GM18517 (cell line): ENCODE measurements around the gene PIGV.
"Not testable (repeated sequence)": the region's sequence is repeated elsewhere in the genome, so short reads cannot be mapped to it uniquely, and the experiment has no call there.

ENCODE experiments used
- ATAC-seq: cut with Tn5 transposase; IDR thresholded peaks from one replicate; pipeline ENCODE4 v1.9.1; 2021; ENCODE audit warnings: mild to moderate bottlenecking, moderate library complexity; ENCODE audit not compliant: unreplicated experiment

Gene PIGV

DNA sequence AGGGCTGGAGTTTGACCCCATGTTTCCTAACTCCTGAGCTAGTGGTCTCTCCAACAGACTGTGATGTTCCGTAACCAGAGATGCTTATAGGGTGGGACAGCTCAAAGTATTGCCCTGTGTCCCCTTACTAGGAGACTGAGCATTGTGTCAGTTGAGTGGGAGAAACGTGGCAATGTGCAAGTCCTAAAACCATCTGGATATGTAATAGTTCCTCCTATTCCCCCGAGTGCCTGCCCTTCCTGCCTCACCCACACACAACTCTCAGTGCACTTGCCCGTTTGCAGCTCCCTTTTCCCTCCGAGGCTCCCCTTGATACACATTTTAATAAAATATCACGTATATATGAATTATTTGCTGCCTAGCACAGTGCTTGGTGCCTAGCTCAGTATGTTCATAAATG, 3.4 kb downstream of the PIGV start:
- no peak for ATAC-seq

DNA sequence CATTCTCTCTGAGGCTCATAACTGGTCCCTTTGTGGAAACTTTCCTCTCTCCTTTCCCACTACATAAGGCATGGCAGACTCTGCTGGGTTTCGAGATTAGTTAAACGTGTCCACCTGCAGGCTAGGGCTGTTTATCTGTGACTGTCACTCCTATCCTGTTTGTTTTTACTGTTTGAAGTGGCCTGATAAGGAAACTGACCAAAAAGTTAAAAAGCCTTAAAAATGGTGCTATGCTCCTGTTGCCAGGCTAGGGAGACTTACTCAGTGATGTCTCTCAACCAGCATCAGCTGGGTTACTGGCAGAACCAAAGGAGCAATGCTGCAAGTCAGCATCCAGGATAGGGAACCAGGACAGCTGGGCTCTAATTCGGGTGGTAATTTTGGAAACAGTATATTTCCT, 3.9 kb downstream of the PIGV start:
- no peak for ATAC-seq

DNA sequence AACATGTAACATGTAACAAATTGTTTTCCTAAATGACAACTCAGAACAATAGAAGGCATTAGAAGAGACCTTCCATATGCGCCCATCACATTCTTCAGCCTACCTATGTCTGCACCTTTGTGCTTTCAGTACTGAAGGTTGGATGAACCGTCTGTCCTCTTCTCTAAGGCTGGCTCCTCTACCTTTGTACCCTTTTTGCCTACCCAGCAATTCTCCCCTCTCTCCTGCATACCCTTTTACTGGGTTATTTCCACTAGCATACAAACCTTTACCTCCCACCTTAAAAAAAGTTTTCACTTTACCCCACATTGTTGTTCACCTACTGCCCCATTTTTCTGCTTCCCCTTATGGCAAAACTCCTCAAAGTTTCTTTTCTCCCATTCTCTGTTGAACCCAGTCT, 5.2 kb downstream of the PIGV start:
- no peak for ATAC-seq

DNA sequence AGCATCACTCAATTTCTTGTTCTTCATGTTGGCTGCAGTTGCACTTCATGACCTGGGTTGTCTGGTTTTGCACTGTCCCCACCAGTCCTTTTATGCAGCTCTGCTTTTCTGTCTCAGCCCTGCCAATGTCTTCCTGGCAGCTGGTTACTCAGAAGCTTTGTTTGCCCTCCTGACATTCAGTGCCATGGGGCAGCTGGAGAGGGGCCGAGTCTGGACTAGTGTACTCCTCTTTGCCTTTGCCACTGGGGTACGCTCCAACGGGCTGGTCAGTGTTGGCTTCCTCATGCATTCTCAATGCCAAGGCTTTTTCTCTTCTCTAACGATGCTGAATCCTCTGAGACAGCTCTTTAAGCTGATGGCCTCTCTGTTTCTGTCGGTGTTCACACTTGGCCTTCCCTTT, 6.6 kb downstream of the PIGV start:
- ATAC-seq, result no peak

DNA sequence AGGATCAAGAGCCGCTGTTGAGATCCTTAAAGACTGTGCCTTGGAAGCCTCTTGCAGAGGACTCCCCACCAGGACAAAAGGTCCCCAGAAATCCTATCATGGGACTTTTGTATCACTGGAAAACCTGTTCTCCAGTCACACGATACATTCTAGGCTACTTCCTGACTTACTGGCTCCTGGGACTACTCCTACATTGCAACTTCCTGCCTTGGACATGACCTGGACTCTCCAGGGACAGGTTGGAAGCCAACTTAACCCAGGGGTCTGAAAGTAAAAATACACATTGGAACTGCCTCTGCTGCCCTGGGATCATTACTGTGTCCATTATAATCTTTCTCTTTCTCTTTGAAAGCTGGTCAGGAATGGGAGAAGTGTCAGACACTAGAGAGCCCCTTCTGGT, 9.9 kb downstream of the PIGV start:
- ATAC-seq, result no peak

DNA sequence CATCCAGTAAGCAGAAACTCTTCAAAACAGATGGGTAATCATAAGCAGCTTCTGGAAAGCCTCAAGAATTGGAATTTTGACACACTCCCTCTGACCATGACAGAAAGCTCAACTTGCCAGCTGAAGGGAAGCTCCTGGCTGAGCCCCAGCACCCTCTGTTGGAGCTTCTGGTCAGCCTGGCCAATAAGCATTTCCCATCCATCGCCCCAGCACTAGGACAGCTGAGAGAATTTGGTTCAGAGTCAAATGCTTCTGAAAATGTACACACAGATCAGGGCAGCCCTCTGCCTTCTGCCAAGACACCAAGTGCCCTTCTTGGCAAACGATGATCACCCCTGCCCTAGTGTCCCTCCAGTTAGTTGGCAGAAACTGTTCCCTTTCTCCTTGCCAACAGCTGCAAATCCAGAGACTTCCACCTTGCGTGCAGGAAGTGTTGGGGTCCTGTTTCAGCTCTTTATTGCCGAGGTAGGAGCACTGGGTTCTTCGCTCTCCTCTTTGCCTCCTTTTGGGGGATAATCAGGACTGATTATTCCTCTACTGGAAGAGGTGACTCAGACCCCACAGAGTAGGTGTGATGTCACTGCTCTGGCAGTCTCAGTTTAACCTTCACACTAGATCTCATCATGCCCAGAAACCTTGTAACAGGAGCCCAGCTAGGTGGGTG, 11.9 kb downstream of the PIGV start:
- no peak for ATAC-seq

DNA sequence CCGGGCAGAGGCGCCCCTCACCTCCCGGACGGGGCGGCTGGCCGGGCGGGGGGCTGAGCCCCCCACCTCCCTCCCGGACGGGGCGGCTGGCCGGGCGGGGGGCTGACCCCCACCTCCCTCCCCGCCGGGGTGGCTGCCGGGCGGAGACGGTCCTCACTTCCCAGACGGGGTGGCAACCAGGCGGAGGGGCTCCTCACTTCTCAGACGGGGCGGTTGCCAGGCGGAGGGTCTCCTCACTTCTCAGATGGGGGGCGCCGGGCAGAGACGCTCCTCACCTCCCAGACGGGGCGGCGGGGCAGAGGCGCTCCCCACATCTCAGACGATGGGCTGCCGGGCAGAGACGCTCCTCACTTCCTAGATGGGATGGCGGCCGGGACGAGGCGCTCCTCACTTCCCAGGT, 16.2 kb downstream of the PIGV start:
- not testable (repeated sequence) for ATAC-seq

DNA sequence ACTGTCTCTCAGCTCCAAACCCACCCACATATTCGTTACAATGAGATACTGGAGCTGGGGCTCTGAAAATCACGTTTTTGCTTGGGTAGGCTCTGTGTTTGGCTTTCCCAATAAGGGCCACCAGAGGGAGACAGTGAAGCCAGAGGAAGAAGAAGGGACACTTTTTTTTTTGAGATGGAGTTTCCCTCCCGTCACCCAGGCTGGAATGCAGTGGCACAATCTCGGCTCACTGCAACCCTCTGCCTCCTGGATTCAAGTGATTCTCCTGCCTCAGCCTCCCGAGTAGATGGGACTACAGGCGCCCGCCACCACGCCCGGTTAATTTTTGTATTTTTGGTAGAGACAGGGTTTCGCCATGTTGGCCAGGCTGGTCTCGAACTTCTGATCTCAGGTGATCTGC, 22.4 kb downstream of the PIGV start:
- not testable (repeated sequence) for ATAC-seq

DNA sequence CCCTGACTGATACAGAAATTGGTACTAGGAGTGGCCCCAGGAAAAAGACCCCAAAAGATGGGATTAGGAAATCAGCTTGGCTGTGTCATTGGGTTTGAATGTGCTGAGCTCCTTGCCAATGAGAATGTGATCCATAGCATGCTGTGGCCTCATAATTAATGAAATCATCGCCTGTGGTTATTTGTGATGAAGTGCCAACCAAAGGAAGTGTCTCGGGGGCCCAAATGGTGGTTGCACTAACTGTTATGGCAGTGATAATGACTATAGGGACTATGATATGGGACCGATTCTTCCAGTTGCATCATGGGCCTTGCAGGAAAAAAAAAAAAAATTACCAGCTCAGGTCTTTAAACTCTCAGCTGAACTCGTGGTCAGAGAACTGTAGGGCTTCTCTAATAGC, 23.3 kb downstream of the PIGV start:
- no peak for ATAC-seq

DNA sequence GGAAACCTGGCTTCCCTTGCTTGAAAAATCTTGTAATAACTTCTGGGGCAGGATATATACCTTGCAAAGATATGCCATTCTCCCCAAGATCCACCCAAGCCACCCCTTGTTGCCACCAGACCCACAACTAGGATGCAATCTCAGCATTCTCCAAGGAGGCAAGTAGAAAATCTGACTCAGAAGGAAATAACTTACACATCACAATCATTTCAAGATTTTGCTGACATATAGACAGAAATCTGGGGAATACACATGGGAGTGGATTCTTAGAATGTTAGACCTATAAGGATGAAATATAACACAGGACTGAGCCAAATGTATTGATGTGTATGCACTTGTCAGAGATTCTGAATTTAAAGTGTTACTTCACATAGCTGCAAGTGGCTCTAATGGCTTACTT, 24.0 kb downstream of the PIGV start:
- no peak for ATAC-seq

DNA sequence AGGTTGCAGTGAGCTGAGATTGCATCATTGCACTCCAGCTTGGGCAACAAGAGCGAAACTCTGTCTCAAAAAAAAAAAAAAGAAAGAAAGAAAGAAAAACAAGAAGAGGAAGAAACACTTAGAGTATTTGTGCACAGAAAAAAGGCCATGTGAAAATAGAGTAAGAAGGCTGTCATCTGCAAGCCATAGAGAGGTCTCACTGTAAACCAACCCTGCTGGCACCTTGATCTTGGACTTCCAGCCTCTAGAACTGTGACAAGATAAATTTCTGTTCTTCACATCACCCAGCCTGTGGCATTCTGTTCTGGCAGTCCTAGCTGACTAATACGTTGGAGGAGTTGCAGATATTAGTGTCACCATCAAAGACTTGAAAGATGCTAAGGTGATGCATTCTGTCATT, 26.6 kb downstream of the PIGV start:
- ATAC-seq, result no peak

DNA sequence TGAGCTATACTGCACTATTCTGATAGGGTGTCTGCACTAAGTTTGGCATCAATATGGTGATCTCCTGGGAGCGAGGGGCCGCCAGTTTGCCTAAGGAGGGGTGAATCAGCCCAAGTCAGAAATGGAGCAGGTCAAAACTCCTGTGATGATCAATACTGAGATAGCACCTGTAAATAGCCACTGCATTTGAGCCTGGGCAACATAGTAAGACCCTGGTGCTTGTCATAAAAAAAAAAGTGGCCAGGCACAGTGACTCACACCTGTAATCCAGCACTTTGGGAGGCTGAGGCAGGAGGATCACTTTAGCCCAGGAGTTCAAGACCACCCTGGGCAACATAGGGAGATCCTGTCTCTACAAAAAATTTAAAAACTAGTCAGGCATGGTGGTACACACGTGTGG, 27.1 kb downstream of the PIGV start:
- no peak for ATAC-seq

DNA sequence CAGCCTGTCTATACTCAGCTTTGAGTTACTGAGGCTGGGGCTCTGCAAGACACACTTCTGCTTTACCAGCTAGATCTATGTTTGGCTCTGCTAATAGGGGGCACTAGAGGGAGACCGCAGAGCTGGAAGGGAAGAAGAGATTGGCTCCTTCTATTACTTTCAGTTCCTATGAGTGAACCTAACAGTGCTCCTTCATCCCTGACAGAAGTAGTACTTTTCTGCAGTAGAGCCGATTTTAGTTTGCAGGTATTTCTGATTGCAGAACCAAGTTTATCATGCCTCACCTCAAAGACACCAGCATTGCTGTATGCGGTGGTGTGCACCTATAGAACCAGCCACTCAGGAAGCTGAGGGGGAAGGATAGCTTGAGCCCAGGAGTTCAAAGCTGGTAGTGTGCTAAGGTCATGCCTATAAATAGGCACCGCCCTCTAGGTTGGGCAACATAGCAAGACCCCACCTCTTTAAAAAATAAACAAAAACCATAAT, 33.1 kb downstream of the PIGV start:
- ATAC-seq, result peak; percentile 85

DNA sequence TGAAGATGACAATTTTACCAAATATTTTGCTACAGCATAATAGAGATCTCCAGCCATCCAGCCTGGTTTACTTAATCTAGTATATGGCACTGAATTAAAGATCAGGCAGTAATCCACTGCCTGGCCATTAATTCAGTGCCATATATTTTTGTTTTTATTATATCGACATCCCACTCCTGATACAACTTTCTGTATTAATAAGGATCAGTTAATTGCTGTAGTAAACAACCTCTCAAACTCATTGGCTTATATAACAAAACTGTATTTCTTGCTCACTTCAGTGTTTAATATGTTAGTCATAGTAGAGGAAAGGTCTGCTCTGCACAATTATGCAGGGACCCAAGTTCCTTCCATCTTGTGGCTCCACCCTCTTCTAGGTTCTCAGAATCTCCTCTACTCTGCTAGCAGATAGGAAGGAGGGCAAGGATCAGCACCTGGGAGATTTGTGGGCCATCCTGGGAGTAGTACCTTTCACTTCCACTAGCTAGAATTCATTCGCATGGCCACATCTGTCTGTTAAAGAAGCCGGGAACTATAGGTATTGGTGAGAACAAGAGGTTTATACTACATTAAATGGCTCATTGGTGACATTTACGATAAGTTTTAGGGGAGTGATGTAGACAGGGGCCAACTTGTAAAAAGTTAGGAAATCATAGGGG, 35.1 kb downstream of the PIGV start:
- no peak for ATAC-seq

DNA sequence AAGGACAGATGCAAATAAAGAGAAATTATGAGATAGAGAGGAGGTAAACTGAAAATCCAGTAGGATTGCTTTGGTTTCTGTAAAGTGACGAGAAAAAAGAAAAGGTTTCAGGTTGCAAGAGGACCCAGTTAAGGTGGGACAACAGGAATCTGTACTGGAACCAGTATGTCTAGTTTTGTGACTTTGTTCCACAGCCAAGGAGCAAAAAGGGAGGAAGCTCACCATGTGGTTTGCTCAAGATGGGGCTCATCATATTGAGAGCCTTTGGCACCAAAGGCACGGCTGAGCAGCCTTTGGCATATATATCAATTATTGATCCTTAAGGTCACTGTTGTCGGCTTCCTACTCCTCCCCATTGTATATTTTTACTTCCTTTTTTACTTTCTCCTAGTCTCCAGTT, 37.0 kb downstream of the PIGV start:
- ATAC-seq, result no peak

DNA sequence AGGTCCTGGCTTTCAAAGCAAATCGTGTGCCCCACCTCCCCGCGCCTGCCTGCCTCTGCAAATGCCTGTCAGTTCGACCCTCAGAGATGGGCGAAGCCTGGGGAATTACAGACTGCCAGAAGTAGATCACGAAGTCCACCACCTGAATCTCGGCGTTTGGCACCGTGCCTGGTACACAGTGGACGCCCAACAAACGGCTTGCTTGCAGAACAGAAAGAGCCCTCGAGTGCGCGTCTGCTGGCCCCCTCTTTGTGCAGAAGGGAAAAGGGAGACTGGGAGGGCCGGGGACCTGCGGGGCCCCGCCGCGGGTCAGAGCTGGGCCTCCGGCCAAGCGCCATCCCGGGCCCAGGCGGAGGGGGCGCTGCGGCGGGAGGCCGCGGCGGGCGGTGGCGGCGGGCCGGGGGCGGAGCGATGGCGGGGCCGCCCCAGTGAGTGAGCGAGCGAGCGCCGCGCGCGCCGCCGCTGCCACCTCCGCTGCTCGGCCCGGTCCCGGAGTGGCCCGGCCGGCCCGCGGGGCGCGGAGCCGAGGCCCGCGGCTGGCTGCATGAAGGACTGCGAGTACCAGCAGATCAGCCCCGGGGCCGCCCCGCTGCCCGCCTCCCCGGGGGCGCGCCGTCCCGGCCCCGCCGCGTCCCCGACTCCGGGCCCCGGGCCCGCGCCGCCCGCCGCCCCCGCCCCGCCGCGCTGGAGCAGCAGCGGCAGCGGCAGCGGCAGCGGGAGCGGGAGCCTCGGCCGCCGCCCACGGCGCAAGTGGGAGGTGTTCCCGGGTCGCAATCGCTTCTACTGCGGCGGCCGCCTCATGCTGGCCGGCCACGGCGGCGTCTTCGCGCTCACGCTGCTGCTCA, 38.7 kb downstream of the PIGV start, which contains the start of gene ZDHHC18:
TSS of gene ZDHHC18 (plus strand) at position 428 of the 845 bp plus-strand sequence. CDS start at position 545, 117 bp downstream.
- ATAC-seq, result no peak

DNA sequence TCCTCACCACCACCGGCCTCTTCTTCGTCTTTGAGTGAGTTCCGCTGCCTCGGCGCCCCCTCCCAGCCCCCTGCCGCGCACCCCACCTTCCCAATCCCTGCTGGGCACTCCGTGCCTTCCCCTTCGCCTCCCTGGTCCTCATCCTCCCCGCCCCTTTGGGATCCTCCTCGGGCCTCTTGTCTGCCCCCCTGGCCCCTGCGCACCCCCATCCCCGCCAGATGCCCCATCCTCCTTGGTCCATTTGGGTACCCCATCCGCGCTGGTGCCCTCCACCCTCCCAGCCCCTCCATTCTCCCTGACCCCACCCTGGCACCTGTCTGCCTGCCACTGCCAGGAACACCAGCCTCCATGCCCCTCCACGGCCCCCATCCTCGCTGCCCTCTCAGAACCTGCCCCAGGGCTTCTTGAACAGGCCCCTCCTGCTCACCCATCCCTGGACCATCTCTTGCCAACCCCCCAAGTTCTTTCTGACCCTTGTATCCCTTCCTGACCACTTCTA, 39.4 kb downstream of the PIGV start:
- no peak for ATAC-seq

DNA sequence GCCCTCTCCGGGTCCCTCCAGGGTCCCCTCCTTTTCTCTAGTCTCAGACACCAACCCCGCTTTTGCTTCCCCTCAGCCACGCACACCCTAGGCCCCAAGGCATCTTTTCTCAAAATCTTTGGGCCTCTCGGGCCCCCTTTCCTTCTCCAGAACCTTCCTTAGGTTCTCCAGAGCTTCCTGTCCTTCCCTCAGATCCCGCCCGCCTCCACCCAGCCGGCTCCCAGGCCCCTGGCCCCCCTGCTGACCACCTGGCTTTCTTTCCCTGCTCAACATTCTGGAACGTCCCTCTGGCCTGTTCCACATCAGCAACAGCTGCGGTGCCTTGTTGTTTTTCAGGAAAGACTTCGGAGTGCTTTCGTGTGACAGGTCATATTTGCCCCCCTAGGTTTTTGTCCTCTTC, 39.9 kb downstream of the PIGV start:
- no peak for ATAC-seq

DNA sequence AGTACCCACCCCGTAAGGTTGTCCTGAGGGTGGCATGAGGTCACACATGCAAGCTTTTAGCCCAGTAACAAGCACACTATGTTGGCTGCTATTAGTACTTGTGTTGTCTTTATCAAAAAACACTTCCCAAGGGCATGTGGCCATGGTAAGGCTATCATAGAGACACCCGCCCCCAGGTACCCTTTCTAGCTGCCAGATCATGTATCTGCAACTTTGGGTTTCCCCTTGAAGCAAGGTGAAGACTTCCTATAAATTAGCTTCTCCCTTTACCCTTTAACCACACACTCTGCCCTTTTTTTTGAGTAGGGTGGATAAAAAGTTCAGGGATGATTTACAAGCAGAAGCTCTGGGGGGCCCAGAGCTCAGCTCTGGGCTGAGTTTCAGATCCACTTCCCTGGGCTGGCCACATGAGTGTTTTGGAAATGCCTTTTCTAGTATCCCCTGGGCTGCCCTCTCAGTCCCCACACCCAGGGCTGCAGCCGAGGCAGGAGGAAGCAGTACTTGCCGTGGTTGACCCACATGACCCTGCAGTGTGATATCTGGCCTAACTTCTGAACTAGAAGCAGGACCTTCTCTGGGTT, 40.8 kb downstream of the PIGV start:
- no peak for ATAC-seq

DNA sequence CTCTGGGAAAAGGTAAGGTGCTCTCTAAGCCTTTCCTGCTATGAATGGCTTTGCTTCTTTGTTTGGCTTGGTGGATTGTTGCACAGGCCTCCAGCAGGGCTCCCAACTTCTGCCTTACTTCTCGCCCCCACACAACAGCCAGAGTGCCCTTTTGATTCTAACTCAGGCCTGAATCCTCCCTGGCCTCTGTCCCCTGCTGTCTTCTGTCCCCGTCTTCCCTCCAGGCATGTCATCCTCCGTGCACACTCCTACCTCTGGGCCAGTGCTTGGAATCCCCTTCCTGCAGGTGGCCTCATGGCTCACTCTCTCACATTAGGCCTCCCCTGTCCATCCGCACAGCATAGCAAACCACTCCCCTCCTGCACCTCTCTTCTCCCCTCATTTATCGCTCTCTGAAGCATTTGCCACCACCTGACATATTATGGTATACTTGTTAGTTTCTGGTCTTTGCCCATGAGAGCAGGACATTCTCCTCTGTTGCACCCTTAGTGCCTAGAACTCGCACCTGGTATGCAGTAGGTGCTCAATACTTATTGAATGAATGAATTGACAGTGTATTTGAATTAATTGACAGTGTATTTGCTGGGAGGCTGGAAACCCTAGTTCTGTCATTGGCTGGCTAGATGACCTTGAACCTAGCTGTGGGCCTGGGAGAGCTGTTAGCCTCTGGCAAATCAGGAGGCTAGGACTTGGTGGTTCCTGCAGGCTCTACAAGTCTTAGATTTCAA, 41.6 kb downstream of the PIGV start:
- ATAC-seq, result no peak

DNA sequence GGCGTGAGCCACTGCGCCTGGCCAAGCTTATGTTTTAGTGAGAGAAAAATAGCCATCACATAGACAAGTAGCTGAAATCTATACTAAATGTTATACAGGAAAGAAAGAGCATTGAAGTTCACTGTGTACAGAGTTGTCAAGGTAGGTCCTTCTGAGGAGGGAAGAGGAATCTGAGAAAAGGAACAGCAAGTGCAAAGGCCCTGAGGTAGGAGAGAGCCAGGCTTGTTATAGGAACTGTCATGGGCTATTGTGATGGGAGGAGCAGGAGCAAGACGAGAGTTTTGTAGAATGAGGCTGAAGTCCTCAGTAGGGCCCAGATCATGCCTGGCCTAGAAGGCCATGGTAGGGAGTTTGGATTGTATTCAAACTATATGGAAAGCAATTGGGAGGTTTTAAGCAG, 43.3 kb downstream of the PIGV start:
- ATAC-seq, result no peak
